Spinal cord (tissue), 10 donors: ENCODE measurements around the gene NOS1AP. TPM values are rescaled to one million over a fixed set of nuclear protein-coding genes. Genes with fewer than 3 reads are reported as not detected.
A peak's percentile ranks its signal among the peaks of the same experiment; 100 is the strongest.
"Not testable (repeated sequence)": the region's sequence is repeated elsewhere in the genome, so short reads cannot be mapped to it uniquely, and the experiment has no call there.

Experiments
- DNase-seq, 6 donors: peaks; one replicate each; pipeline versions ENCODE4 v3.0.0 to v3.0.0-alpha.2; 2013 to 2015; ENCODE audit warnings: low spot score in 6 of 6, low read depth in 4 of 6
- H3K27ac ChIP-seq: one replicate; pipeline ENCODE4 v1.5.1; 2013; ENCODE audit warnings: low read depth, low read length, control low read depth
- H3K27me3 ChIP-seq: one replicate; pipeline ENCODE4 v1.6.1; 2013; ENCODE audit warnings: low read length; ENCODE audit not compliant: control insufficient read depth, insufficient read depth
- H3K36me3 ChIP-seq: one replicate; pipeline ENCODE4 v1.6.1; 2013; ENCODE audit warnings: low read length; ENCODE audit not compliant: control insufficient read depth, insufficient read depth
- H3K4me1 ChIP-seq: one replicate; pipeline ENCODE4 v1.6.1; 2013; ENCODE audit warnings: low read length; ENCODE audit not compliant: control insufficient read depth, insufficient read depth
- H3K4me3 ChIP-seq: one replicate; pipeline ENCODE4 v1.5.1; 2013; ENCODE audit warnings: low read depth, low read length, control low read depth
- H3K9me3 ChIP-seq: one replicate; pipeline ENCODE4 v1.6.1; 2013; ENCODE audit warnings: low read length; ENCODE audit not compliant: control insufficient read depth, insufficient read depth
- WGBS: methylation state at CpG from one replicate; pipeline ENCODE4 v1.1.5; 2013; ENCODE audit warnings: missing lambda C conversion rate; ENCODE audit not compliant: insufficient coverage; 5-methylcytosine and 5-hydroxymethylcytosine counted together
- polyA plus RNA-seq, 2 donors: library from polyadenylated mRNA; unstranded; fragments of 120-200 nt; gene quantifications; one replicate each; pipeline ENCODE4 v1.2.1, GENCODE V29; 2013; ENCODE audit not compliant: insufficient read length in 2 of 2
- total RNA-seq, 2 donors: library from RNA; depleted of rRNA in 1 of 2; stranded (reverse); fragments of 120-200 nt in 1 of 2; fragments of >200 nt in 1 of 2; gene quantifications; one replicate each; pipeline versions ENCODE4 v1.2.3 to v1.2.4, GENCODE V29; 2013 to 2014
- donor health status: healthy.

The NOS1AP gene
- total and polyA plus RNA-seq, 4 donors, result 4.2 to 9.9 (median 8.1) TPM

DNA sequence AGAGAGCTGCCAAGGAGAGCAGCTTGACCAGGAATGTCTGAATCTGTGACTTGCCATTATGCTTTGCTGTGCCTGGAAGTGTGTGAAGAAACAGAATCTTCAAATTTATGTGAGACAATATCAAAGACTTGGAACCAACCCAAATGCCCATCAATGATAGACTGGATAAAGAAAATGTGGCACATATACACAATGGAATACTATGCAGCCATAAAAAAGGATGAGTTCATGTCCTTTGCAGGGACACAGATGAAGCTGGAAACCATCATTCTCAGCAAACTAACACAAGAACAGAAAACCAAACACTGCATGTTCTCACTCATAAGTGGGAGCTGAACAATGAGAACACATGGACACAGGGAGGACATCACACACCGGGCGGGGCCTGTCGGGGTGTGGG lies 15.5 kb upstream of the NOS1AP start:
- not testable (repeated sequence) for H3K9me3 ChIP-seq, H3K27ac ChIP-seq, H3K4me1 ChIP-seq, H3K4me3 ChIP-seq, H3K36me3 ChIP-seq, DNase-seq, H3K27me3 ChIP-seq
- WGBS, result 100% methylated on average over 1 of the region's 3 CpGs

DNA sequence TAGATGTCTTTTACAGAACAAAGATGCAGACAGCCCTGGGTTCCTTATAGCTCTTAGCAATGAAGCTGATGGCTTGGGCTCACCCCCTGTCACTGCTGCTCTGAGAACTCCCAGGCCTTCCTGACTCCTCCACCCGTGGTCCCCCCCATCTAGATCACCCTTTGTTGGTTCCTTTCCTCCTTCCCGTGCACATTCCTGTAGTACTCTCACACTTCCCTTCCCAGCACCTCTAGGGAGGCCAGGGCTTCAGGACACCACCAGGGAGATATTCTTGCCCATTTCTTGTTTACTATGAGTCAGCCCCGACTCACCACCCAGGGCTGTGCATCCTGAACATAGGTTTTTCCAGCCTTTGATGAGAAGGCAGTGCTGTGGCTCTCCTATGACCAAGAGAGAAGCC lies 14.4 kb upstream of the NOS1AP start:
- H3K36me3 ChIP-seq, result no peaks in the 10 kb centered on the region
- no peak overlapping the region for H3K27ac ChIP-seq
- H3K27me3 ChIP-seq, result no peaks in the 10 kb centered on the region
- WGBS, result 67% methylated on average over 3 of the region's 3 CpGs
- DNase-seq, result no peak
- H3K4me1 ChIP-seq, result peaks cover 3% of the 10 kb centered on the region
- H3K4me3 ChIP-seq, result no peak overlapping the region
- no peaks in the 10 kb centered on the region for H3K9me3 ChIP-seq

DNA sequence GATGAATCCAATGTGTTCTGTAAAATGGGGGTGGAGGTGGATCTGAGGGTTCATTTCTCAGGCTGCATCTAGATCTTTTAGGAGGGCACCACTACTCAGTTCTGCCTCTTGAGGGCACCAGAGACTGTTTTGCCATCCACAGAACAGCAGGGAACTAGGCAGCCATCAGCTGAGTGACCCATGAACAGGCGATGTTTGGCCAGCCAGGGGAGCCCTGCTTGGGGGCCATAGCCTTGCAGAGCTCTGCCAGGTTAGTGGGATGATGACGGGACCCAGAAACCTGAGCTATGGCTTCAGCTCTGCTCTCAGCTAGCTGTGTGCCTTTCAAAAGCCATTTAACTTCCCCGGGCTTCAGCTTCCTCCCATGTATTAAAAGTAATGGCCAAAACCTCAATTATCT lies 13.4 kb upstream of the NOS1AP start:
- Histone ChIP-seq H3K36me3 (no peaks in the 10 kb centered on the region), H3K4me1 (peaks cover 3% of the 10 kb centered on the region), H3K27me3 (no peaks in the 10 kb centered on the region), H3K4me3 (no peak overlapping the region), H3K27ac (no peak overlapping the region), H3K9me3 (no peaks in the 10 kb centered on the region)
- peak in 5 of 6 donors; percentile 48 to 90 (median 55) for DNase-seq
- WGBS, result 17% methylated on average over 2 of the region's 3 CpGs

DNA sequence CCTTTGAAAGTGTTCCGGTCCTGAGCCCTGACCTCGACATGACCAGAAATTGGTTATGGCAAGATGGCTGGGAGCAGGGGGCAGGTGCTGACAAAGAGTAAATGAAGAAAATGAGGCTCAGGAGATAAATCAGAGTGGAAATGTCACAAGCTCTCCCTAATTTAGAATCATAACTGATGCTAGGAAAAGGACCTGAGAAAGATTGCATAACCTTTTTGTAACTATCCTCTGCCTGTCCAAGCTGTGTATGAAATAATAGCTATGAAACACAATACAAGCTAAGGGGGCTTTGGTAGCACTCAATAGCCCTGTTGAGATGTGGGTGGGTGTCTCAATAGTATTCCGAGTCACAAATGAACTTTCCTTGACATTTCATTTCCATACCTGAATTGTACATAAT lies 12.9 kb upstream of the NOS1AP start:
- 100% methylated on average over 2 of the region's 3 CpGs for WGBS
- H3K27ac ChIP-seq, result no peak overlapping the region
- DNase-seq, result no peak

DNA sequence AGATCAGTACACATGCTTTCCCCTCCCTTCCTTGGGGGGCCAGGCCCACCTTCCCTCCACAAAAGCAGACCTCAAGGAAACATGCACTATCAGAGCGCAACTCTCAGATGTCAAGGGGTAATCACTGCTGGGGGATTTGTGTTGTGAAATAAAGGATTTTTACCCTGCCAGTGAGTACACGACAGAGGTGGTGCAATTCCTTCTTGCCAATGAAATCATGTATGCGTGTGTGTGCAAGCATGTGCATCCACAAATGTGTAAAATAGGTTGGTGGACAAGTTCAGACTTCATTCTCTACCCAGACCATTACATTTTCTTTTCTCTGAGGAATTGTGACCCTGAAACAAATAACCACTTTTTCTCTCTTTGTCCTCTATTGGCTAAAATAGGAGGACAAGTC lies 9.8 kb upstream of the NOS1AP start:
- Histone ChIP-seq H3K4me3 (no peak overlapping the region), H3K27me3 (no peaks in the 10 kb centered on the region), H3K9me3 (no peaks in the 10 kb centered on the region), H3K4me1 (peaks cover 8% of the 10 kb centered on the region), H3K36me3 (no peaks in the 10 kb centered on the region), H3K27ac (no peak overlapping the region)
- WGBS, result no CpG with 5 or more reads among the region's 3 CpGs
- DNase-seq, result no peak

More for the DNA sequence above, 12.9 kb upstream of the NOS1AP start:
- Histone ChIP-seq H3K4me3 (no peak overlapping the region), H3K36me3 (no peaks in the 10 kb centered on the region), H3K9me3 (no peaks in the 10 kb centered on the region), H3K27me3 (no peaks in the 10 kb centered on the region), H3K4me1 (peaks cover 3% of the 10 kb centered on the region)

DNA sequence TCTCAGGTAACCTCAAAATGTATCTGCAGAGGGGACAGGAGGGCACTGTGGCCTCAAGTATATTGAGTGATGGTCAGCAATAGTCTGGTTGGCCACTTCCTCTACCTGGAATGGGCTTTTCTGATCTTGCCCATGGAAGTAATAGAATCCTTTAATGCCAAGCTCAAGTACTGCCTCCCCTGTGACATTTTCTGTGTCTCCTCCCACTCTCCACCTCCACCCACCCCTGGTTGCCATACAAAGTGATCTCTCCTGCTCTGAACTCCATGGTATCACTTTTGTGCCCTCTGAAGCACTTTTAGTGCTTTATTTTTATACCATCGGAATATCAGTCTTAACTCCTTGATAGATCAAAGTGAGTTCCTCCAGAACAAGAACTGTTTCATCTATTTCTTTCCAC lies 9.2 kb upstream of the NOS1AP start:
- H3K4me1 ChIP-seq, result peaks cover 8% of the 10 kb centered on the region
- H3K36me3 ChIP-seq, result no peaks in the 10 kb centered on the region
- H3K27ac ChIP-seq, result no peak overlapping the region
- WGBS, result 100% methylated on average over 1 of the region's 1 CpG
- no peak overlapping the region for H3K4me3 ChIP-seq
- H3K9me3 ChIP-seq, result no peaks in the 10 kb centered on the region
- DNase-seq, result no peak
- H3K27me3 ChIP-seq, result no peaks in the 10 kb centered on the region

DNA sequence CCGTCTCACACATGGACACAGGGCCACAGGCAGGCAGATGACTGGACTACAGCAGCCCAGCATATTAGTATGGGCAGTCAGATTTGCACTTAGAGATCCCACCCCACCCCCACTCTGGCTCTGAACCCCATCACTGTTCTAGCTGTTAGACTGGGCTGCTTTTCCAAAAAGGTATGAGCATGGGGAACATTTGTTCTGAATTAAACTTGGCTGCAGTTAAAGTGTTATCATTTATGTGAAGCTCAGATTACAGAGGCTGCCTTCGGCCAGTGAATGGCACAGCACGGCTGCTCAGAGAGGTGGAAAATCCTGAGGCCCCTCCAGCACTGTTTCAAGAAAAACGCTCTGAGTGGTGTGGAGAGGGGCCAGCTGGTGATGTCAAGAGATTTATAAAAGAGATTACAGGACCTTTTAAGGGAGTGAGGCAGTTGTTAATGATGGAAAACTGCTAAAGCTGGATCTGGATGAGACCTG lies 6.9 kb upstream of the NOS1AP start:
- Histone ChIP-seq H3K4me3 (no peak overlapping the region), H3K27ac (no peak overlapping the region), H3K4me1 (peaks cover 5% of the 10 kb centered on the region), H3K36me3 (no peaks in the 10 kb centered on the region), H3K9me3 (no peaks in the 10 kb centered on the region), H3K27me3 (no peaks in the 10 kb centered on the region)
- DNase-seq, result peak in 2 of 6 donors; percentile 61 to 83
- WGBS, result 15% methylated on average over 3 of the region's 4 CpGs

DNA sequence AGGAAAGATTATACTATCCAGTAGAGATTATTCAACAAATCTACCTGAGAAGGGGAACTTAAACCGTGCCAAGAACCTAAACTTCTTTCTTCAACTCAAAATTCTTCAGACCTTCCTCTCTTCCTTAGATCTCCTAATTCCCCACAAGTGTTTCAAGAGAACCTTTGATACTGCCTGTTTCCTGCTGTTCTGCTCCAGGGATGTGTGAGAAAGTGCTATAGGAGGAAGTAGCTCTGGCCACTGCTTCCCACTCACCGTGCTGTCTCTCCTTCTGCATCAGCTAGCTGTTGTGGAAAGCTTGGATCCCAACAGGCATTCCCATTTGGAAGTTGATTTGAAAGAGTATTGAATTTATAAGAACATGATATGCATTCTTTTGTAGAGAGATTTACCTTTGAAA lies 4.5 kb upstream of the NOS1AP start:
- Histone ChIP-seq H3K27ac (no peak overlapping the region), H3K27me3 (no peaks in the 10 kb centered on the region), H3K4me3 (no peak overlapping the region), H3K4me1 (peaks cover 6% of the 10 kb centered on the region), H3K36me3 (no peaks in the 10 kb centered on the region), H3K9me3 (no peaks in the 10 kb centered on the region)
- DNase-seq, result no peak
- no CpG with 5 or more reads among the region's 2 CpGs for WGBS

DNA sequence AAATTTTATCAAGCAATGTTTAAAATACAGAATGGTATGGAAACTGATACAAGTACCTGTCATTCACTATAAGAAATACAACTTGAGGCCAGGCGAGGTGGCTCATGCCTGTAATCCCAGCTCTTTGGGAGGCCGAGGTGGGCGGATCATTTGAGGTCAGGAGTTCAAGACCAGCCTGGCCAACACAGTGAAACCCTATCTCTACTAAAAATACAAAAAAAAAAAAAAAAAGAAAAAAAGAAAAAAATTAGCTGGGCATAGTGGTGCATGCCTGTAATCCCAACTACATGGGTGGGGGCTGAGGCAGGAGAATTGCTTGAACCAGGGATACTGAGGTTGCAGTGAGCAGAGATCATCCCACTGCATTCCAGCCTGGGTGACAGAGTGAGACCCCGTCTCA lies 2.7 kb upstream of the NOS1AP start:
- peaks cover 15% of the 10 kb centered on the region for H3K4me1 ChIP-seq
- WGBS, result no CpG with 5 or more reads among the region's 4 CpGs

DNA sequence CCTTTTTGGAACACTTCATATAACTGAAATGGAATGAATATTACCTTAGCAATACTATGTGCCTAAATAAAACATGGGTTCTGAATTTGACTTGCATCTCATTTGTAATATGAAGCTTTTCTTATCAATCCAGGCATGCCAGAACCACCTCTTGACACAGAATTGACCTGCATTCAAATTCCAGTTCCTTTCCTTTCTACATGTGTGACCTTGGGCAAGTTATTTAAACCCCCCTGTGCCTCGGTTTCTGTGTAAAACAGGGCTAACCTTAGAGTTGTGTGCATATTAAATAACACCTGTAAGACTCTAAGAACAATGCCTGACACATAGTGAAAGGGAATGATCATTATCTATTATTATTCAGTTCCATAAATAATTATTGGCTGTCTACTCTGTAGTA lies 2.0 kb upstream of the NOS1AP start:
- no peaks in the 10 kb centered on the region for H3K9me3 ChIP-seq

More for the DNA sequence above, 2.7 kb upstream of the NOS1AP start:
- not testable (repeated sequence) for H3K4me3 ChIP-seq, H3K36me3 ChIP-seq, DNase-seq, H3K9me3 ChIP-seq, H3K27ac ChIP-seq, H3K27me3 ChIP-seq

More for the DNA sequence above, 2.0 kb upstream of the NOS1AP start:
- no peak overlapping the region for H3K27ac ChIP-seq
- H3K4me3 ChIP-seq, result no peak overlapping the region
- H3K27me3 ChIP-seq, result no peaks in the 10 kb centered on the region
- no CpG with 5 or more reads among the region's 1 CpG for WGBS
- DNase-seq, result no peak
- H3K36me3 ChIP-seq, result no peaks in the 10 kb centered on the region
- peaks cover 13% of the 10 kb centered on the region for H3K4me1 ChIP-seq
